H1 (cell line): Measurements from ENCODE around the gene GPR18. TPM values are rescaled to one million over a fixed set of nuclear protein-coding genes. Genes with fewer than 3 reads are reported as not detected.

ENCODE experiments used
- CTCF ChIA-PET: fragments of 300-600 bp; sonication (Branson Sonifier 250); formaldehyde crosslinking; loops from one replicate; lab custom pipeline; 2021; ENCODE audit not compliant: partially characterized antibody; lab: Charles Lee
- POLR2A ChIA-PET: fragments of 300-600 bp; sonication (Branson Sonifier 250); formaldehyde crosslinking; loops from one replicate; lab custom pipeline; 2021; ENCODE audit warnings: inconsistent platforms; ENCODE audit not compliant: partially characterized antibody; lab: Charles Lee
- DNase-seq, 2 experiments: peaks; one replicate each; pipeline versions ENCODE4 v3.0.0 to v3.0.0-alpha.2; 2010 to 2022; ENCODE audit warnings: low spot score in 2 of 2, low read depth in 1 of 2, mixed read lengths in 1 of 2
- FAIRE-seq: peaks from 2 replicates; lab custom pipeline; 2011; peaks lifted over from hg19 to GRCh38; lab: Jason Lieb, UNC
- H2AFZ ChIP-seq: 2 replicates; pipeline ENCODE4 v1.8.1; 2012; ENCODE audit warnings: low read length, inconsistent platforms
- H2AK5ac ChIP-seq: 2 replicates; pipeline ENCODE4 v1.6.1; 2013; ENCODE audit warnings: low read depth, low read length
- H2BK120ac ChIP-seq: replicated peaks from 2 replicates; pipeline ENCODE3; 2013; ENCODE audit warnings: low read depth, low read length, inconsistent platforms
- H2BK12ac ChIP-seq: 2 replicates; pipeline ENCODE4 v1.6.1; 2013; ENCODE audit warnings: low read depth, low read length
- H2BK15ac ChIP-seq: 2 replicates; pipeline ENCODE4 v1.6.1; 2013; ENCODE audit warnings: low read length
- H2BK20ac ChIP-seq: 2 replicates; pipeline ENCODE4 v1.6.1; 2013; ENCODE audit warnings: low read length
- H2BK5ac ChIP-seq: 2 replicates; pipeline ENCODE4 v1.6.1; 2013; ENCODE audit warnings: low read depth, low read length
- H3K14ac ChIP-seq: 2 replicates; pipeline ENCODE4 v1.6.1; 2013; ENCODE audit warnings: inconsistent platforms; ENCODE audit not compliant: insufficient read length
- H3K18ac ChIP-seq: 2 replicates; pipeline ENCODE4 v1.6.1; 2013; ENCODE audit warnings: low read length; ENCODE audit errors: extremely low read depth
- H3K23ac ChIP-seq: 2 replicates; pipeline ENCODE4 v1.6.1; 2013; ENCODE audit warnings: inconsistent platforms; ENCODE audit not compliant: insufficient read length
- H3K23me2 ChIP-seq: 2 replicates; pipeline ENCODE4 v1.6.1; 2013; ENCODE audit warnings: low read depth, low read length
- H3K27ac ChIP-seq: 2 replicates; pipeline ENCODE4 v1.6.1; 2011; ENCODE audit warnings: low read depth, low read length, inconsistent platforms
- H3K27me3 ChIP-seq, 4 experiments: replicated peaks in 1 of 4; 1 replicate in 1 of 4; 2 replicates in 3 of 4; pipeline versions ENCODE4 v1.6.1 to v1.8.1; 2011 to 2013; ENCODE audit warnings: low read length in 3 of 4, mild to moderate bottlenecking in 3 of 4, inconsistent platforms in 2 of 4, mixed read lengths in 2 of 4, moderate library complexity in 1 of 4; ENCODE audit not compliant: control insufficient read depth in 3 of 4, insufficient read depth in 3 of 4; ENCODE audit errors: extremely low read depth in 1 of 4
- H3K36me3 ChIP-seq, 4 experiments: 2 replicates each; pipeline versions ENCODE4 v1.6.1 to v1.8.1; 2011 to 2013; ENCODE audit warnings: mild to moderate bottlenecking in 4 of 4, low read length in 3 of 4, moderate library complexity in 2 of 4, control low read depth in 1 of 4, inconsistent platforms in 1 of 4; ENCODE audit not compliant: insufficient read depth in 4 of 4, control insufficient read depth in 2 of 4
- H3K4ac ChIP-seq: replicated peaks from 2 replicates; pipeline ENCODE3; 2013; ENCODE audit warnings: low read length, low read depth, mixed read lengths, inconsistent platforms; ENCODE audit not compliant: insufficient read length
- H3K4me1 ChIP-seq, 4 experiments: replicated peaks in 1 of 4; 1 replicate in 1 of 4; 2 replicates in 3 of 4; pipeline versions ENCODE4 v1.6.1 to v1.8.1; 2011 to 2013; ENCODE audit warnings: low read length in 3 of 4, inconsistent platforms in 2 of 4, mixed read lengths in 1 of 4; ENCODE audit not compliant: insufficient read depth in 4 of 4, control insufficient read depth in 3 of 4
- H3K4me2 ChIP-seq, 2 experiments: 2 replicates each; pipeline versions ENCODE4 v1.6.1 to v1.8.1; 2011 to 2013; ENCODE audit warnings: low read depth in 2 of 2, low read length in 2 of 2, control low read depth in 1 of 2, inconsistent platforms in 1 of 2, mild to moderate bottlenecking in 1 of 2; ENCODE audit not compliant: insufficient read depth in 1 of 2
- H3K4me3 ChIP-seq, 4 experiments: fragments of 200-600, 300-600 bp in 1 of 4; sonication (generic), shearing (Covaris generic), sonication (Bioruptor Twin) in 1 of 4; 2 replicates each; pipeline versions ENCODE4 v1.5.1 to v1.8.1; 2011 to 2016; ENCODE audit warnings: low read length in 4 of 4, low read depth in 3 of 4, control low read depth in 2 of 4, inconsistent platforms in 2 of 4, mild to moderate bottlenecking in 2 of 4, mixed read lengths in 1 of 4, moderate library complexity in 1 of 4; ENCODE audit not compliant: insufficient read depth in 2 of 4; ENCODE audit errors: extremely low read depth in 1 of 4
- H3K56ac ChIP-seq: replicated peaks from 2 replicates; pipeline ENCODE3; 2013; ENCODE audit warnings: low read depth, mild to moderate bottlenecking, mixed read lengths, low read length, inconsistent platforms; ENCODE audit not compliant: insufficient read length
- H3K79me1 ChIP-seq: 2 replicates; pipeline ENCODE4 v1.6.1; 2013; ENCODE audit warnings: low read depth, low read length, control low read depth
- H3K79me2 ChIP-seq, 2 experiments: 2 replicates each; pipeline versions ENCODE4 v1.6.1 to v1.8.1; 2012 to 2013; ENCODE audit warnings: low read length in 2 of 2, mild to moderate bottlenecking in 2 of 2, inconsistent platforms in 1 of 2; ENCODE audit not compliant: insufficient read depth in 2 of 2, control insufficient read depth in 1 of 2
- H3K9ac ChIP-seq, 4 experiments: replicated peaks in 1 of 4; 1 replicate in 1 of 4; 2 replicates in 3 of 4; pipeline versions ENCODE4 v1.6.1 to v1.8.1; 2011 to 2013; ENCODE audit warnings: low read depth in 3 of 4, low read length in 3 of 4, control low read depth in 2 of 4, mild to moderate bottlenecking in 2 of 4, moderate library complexity in 2 of 4, inconsistent platforms in 1 of 4; ENCODE audit errors: extremely low read depth in 1 of 4
- H3K9me3 ChIP-seq, 2 experiments: 2 replicates each; pipeline versions ENCODE4 v1.6.1 to v1.8.1; 2012 to 2013; ENCODE audit warnings: mild to moderate bottlenecking in 2 of 2, moderate library complexity in 2 of 2, control low read depth in 1 of 2, inconsistent platforms in 1 of 2, low read depth in 1 of 2, low read length in 1 of 2, mixed read lengths in 1 of 2; ENCODE audit not compliant: insufficient read depth in 2 of 2
- H4K20me1 ChIP-seq, 2 experiments: replicated peaks in 1 of 2; 2 replicates each; pipeline versions ENCODE3 to v1.8.1; 2011 to 2013; ENCODE audit warnings: inconsistent platforms in 2 of 2, low read length in 2 of 2, mild to moderate bottlenecking in 1 of 2; ENCODE audit not compliant: insufficient read depth in 2 of 2, control insufficient read depth in 1 of 2
- H4K5ac ChIP-seq: 2 replicates; pipeline ENCODE4 v1.6.1; 2013; ENCODE audit warnings: low read length, low read depth, mixed read lengths, inconsistent platforms; ENCODE audit not compliant: insufficient read length
- H4K8ac ChIP-seq: 2 replicates; pipeline ENCODE4 v1.8.0; 2013; ENCODE audit warnings: mild to moderate bottlenecking, moderate library complexity, low read length, inconsistent platforms; ENCODE audit not compliant: insufficient read depth; ENCODE audit errors: extremely low read depth
- H4K91ac ChIP-seq: replicated peaks from 2 replicates; pipeline ENCODE3; 2013; ENCODE audit warnings: low read length, mixed read lengths, inconsistent platforms; ENCODE audit not compliant: insufficient read length
- CBX5 ChIP-seq: fragments of 300-800, 300-1000 bp; sonication (generic); IDR thresholded peaks from 2 replicates; pipeline ENCODE4 v1.7.1; 2016; ENCODE audit warnings: antibody characterized with exemption, low read length, low read depth
- EZH2 ChIP-seq: fragments of 200-600 bp; sonication (generic); IDR thresholded peaks from 2 replicates; pipeline ENCODE4 v1.7.1; 2012; ENCODE audit warnings: low read depth, mild to moderate bottlenecking, moderate library complexity, low read length, inconsistent platforms; ENCODE audit not compliant: severe bottlenecking
- HDAC6 ChIP-seq: IDR thresholded peaks from one replicate; pipeline ENCODE4 v1.7.1; 2012; ENCODE audit warnings: low read depth, mild to moderate bottlenecking, inconsistent platforms, low read length, moderate library complexity
- JUN ChIP-seq: IDR thresholded peaks from 2 replicates; pipeline ENCODE4 v1.6.1; 2011; ENCODE audit warnings: low read depth, mild to moderate bottlenecking, improper control_type of control experiment, low read length
- SAP30 ChIP-seq: fragments of 300-600 bp; sonication (generic); IDR thresholded peaks from 2 replicates; pipeline ENCODE4 v1.7.1; 2012; ENCODE audit warnings: low read length, moderate library complexity, mild to moderate bottlenecking, inconsistent platforms; ENCODE audit not compliant: insufficient read depth, insufficient replicate concordance
- SRF ChIP-seq: IDR thresholded peaks from 2 replicates; pipeline ENCODE4 v1.6.1; 2011; ENCODE audit warnings: mild to moderate bottlenecking, low read depth, low read length, moderate library complexity
- TEAD4 ChIP-seq: IDR thresholded peaks from 2 replicates; pipeline ENCODE4 v1.6.1; 2012; ENCODE audit warnings: low read depth, low read length, inconsistent platforms, mixed read lengths
- WGBS, 2 experiments: shearing (Covaris generic) in 1 of 2; methylation state at CpG; one replicate each; pipeline versions ENCODE4 v1.1.6 to v1.1.7; 2013 to 2015; ENCODE audit warnings: low lambda C conversion rate in 2 of 2, mixed read lengths in 2 of 2, inconsistent platforms in 1 of 2, low coverage in 1 of 2, missing lambda C conversion rate in 1 of 2; ENCODE audit not compliant: insufficient replicate concordance in 2 of 2, insufficient coverage in 1 of 2, insufficient read length in 1 of 2; ENCODE audit errors: extremely low coverage in 1 of 2, missing lambda C conversion rate in 1 of 2; 5-methylcytosine and 5-hydroxymethylcytosine counted together
- polyA plus RNA-seq, 7 experiments: library from polyadenylated mRNA; depleted of rRNA in 3 of 7; stranded (reverse) in 5 of 7; unstranded in 2 of 7; fragments of >200 nt in 5 of 7; fragments of 200-250 nt in 2 of 7; gene quantifications; 1 replicate in 5 of 7; 2 replicates in 1 of 7; 4 replicates in 1 of 7; pipeline versions ENCODE4 v1.2.1 to v1.2.3, GENCODE V29; 2011 to 2013; ENCODE audit warnings: missing spikeins in 2 of 7, mixed read lengths in 2 of 7
- total RNA-seq: library from RNA; stranded (reverse); fragmentation: NEBNext Ultra II Directional; extraction: Animal tissue kit (Norgen Biotek cat#: 25700); gene quantifications from 2 replicates; pipeline ENCODE4 v1.2.1, GENCODE V29; 2021
- TF ChIP-seq, protein P1 (sequence below): IDR thresholded peaks from 2 replicates; pipeline ENCODE4 v1.6.1; 2012; ENCODE audit warnings: inconsistent platforms

GPR18 gene
- total and polyA plus RNA-seq, 2 of the 8 experiments (the other 6 are each of a cell fraction or from before 2014, with no cell fraction given), result not detected

DNA sequence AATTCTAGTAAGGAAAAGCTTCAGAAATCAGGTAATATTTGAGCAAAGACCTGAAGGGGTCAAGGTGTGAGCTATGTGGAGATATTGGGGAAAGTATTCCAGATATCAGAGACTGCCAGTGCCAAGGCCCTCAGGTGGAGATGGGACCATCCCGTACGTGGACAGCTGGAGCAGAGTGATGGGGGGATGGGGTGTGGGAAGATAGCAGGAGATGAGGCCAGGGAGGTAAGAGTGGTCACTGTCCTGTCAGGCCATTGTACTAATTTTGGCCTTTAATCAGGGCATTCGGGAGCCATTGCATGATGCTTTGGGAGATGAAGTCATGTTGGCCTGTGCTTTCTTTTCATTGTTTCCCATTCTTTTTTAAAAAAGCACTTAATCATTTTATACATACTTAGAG is 13.1 kb upstream of the GPR18 start:
- H3K79me1 ChIP-seq, result peaks cover 4% of the 10 kb centered on the region; the same call in 1 of the 2 replicates
- no peak overlapping the region for H3K9ac ChIP-seq
- CTCF ChIA-PET, result interaction anchor here (1.0 to 10.8 kb wide), 18 partner anchors 9 to 172 kb away, joined by 3 to 242 read pairs (median 6); partner anchors contain the start of gene UBAC2

More for the DNA sequence above, 13.1 kb upstream of the GPR18 start:
- H3K4me3 ChIP-seq, result no peak overlapping the region
- no peak overlapping the region for H4K5ac ChIP-seq
- TF ChIP-seq SAP30 (no peak), TEAD4 (no peak), HDAC6 (no peak), EZH2 (no peak), SRF (no peak), CBX5 (no peak), JUN (no peak)
- TF ChIP-seq, protein P1, sequence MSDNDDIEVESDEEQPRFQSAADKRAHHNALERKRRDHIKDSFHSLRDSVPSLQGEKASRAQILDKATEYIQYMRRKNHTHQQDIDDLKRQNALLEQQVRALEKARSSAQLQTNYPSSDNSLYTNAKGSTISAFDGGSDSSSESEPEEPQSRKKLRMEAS, result no peak
- POLR2A ChIA-PET, result interaction anchor here (0.8 kb wide), 1 partner anchor 27 kb away, joined by 3 read pairs; no protein-coding TSS in a partner anchor
- H4K8ac ChIP-seq, result peak overlapping the region; percentile 75; the same call in 1 of the 2 replicates
- H3K4me2 ChIP-seq, result no peak overlapping the region
- no peak overlapping the region for H2BK20ac ChIP-seq
- no peak overlapping the region for H2BK120ac ChIP-seq
- whole genome bisulfite sequencing, 2 experiments, result 96% methylated on average over 3 of the region's 3 CpGs; no CpG with 5 or more reads in 1 of the 2 experiments
- no peak overlapping the region for H3K4ac ChIP-seq
- 0 out of 8 replicates have a peak, but pooled peaks cover 0 to 3% (median 0%) of the 10 kb centered on the region in 4 experiments for H3K36me3 ChIP-seq
- H3K4me1 ChIP-seq, result peaks cover 0 to 2% (median under 1%) of the 10 kb centered on the region in 4 experiments; a peak in 2 of 7 replicates
- no peak overlapping the region for H2AFZ ChIP-seq
- H3K23ac ChIP-seq, result no peak overlapping the region
- no peak overlapping the region for H4K91ac ChIP-seq
- no peak overlapping the region for H3K14ac ChIP-seq
- no peak for DNase-seq
- H3K9me3 ChIP-seq, result no peaks in the 10 kb centered on the region
- peaks cover 2% of the 10 kb centered on the region; the same call in 1 of the 2 replicates for H3K23me2 ChIP-seq
- H3K18ac ChIP-seq, result no peak overlapping the region
- no peaks in the 10 kb centered on the region; a peak in 1 of 4 replicates for H3K79me2 ChIP-seq
- H2BK5ac ChIP-seq, result no peak overlapping the region
- H3K27me3 ChIP-seq, result no peaks in the 10 kb centered on the region
- peaks cover 0 to 1% of the 10 kb centered on the region in 2 experiments for H4K20me1 ChIP-seq
- H2AK5ac ChIP-seq, result no peak overlapping the region
- H3K56ac ChIP-seq, result no peak overlapping the region
- FAIRE-seq, result no peak
- H2BK15ac ChIP-seq, result no peak overlapping the region
- no peak overlapping the region for H3K27ac ChIP-seq
- no peak overlapping the region for H2BK12ac ChIP-seq
